Mucosa of gallbladder (tissue), 1 donor: ENCODE data around the gene DENND6A. TPM values are rescaled to one million over a fixed set of nuclear protein-coding genes. Genes with fewer than 3 reads are reported as not detected.
"Not testable (repeated sequence)": the region's sequence is repeated elsewhere in the genome, so short reads cannot be mapped to it uniquely, and the experiment has no call there.

Experiments
- DNase-seq: peaks from one replicate; pipeline ENCODE4 v3.0.0-alpha.2; 2020; ENCODE audit warnings: low spot score
- total RNA-seq: library from RNA; stranded (reverse); gene quantifications from one replicate; pipeline ENCODE4 v1.2.1, GENCODE V29; 2021
- donor health status: DM: no; HTN: no; CAD: no.

Gene DENND6A
- total RNA-seq, 1 donor from 2014 or later: 22.1 TPM

GRCh38 chr3:57644740-57645139 is 48.1 kb downstream of the DENND6A start:
- DNase-seq: no peak

DNA sequence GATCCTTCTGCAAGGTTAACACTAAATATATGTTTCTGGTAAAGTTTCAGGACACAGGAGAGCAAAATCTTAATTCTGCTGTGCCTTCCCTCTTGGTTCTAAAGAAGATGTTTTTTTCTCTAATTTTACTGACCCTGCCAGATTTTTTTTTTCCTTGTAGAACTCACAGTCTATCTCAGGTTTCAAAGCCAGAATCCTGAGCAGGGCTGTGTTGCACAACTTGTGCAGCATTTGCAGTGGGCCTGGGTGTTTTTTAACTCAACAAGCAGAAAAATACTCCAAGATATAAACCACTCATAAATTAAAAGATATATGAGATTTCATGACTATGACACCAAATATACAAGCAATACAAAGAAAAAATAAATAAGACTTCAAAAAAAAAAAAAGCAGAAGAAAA is 55.5 kb downstream of the DENND6A start:
- no peak for DNase-seq

GRCh38 chr3:57634259-57634658 is 58.6 kb downstream of the DENND6A start:
- DNase-seq: not testable (repeated sequence)

GRCh38 chr3:57627976-57628375 is 64.9 kb downstream of the DENND6A start:
- no peak for DNase-seq

- no peak for DNase-seq
Observed at GRCh38 chr3:57624801-57625200, 68.1 kb downstream of the DENND6A start.

DNA sequence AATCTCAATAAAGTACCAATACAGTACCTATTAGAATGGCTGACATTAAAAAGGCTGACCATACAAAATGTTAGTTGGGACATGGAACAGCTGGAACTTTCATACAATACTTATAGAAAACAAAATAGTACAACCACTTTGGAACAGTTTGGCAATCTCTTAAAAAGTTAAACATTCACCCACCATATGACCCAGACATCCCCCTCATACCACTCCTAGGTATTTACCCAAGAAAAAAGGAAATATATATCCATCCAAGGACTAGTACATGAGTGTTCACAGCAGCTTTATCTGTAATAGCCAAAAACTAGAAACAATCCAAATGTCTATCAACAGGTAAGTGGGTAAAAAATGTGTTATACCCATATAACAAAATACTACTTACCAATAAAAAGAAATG is 70.5 kb downstream of the DENND6A start:
- DNase-seq: no peak

DNA sequence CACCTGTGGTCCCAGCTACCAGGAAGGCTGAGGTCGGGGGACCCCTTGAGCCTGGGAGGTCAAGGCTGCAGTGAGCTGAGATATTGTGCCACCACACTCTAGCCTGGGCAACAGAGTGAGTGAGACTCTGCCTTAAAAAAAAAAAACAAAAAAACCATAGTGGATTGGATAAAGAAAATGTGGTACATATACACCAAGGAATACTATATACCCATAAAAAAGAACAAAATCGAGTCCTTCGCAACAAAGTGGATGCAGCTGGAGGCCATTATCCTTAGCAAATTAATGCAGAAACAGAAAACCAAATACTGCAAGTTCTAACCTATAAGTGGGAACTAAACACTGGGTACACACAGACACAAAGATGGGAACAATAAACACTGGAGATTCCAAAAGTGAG is 75.1 kb downstream of the DENND6A start:
- no peak for DNase-seq

DNA sequence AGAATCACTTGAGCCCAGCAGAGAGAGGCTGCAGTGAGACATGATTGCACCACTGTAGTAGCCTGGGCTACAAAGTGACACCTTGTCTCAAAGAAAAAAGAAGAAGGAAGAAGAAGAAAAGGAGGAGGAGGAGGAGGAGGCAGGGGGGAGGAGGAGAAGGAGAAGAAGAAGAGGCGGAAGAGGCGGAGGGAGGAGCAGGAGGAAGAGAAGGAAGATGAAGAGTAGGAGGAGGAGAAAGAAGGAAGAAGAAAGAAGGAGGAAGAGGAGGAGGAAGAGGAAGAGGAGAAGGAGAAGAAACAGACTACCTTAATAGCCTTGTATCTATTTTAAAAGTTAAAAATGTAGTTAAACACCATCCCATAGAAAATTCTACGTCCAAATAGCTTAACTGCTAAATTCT is 76.6 kb downstream of the DENND6A start:
- DNase-seq: no peak

DNA sequence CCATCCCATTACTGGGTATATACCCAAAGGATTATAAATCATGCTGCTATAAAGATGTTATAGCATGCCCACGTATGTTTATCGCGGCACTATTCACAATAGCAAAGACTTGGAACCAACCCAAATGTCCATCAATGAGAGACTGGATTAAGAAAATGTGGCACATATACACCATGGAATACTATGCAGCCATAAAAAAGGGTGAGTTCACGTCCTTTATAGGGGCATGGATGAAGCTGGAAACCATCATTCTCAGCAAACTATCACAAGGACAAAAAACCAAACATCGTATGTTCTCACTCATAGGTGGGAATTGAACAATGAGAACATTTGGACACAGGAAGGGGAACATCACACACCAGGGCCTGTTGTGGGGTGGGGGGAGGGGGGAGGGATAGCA is 81.0 kb downstream of the DENND6A start:
- not testable (repeated sequence) for DNase-seq

DNA sequence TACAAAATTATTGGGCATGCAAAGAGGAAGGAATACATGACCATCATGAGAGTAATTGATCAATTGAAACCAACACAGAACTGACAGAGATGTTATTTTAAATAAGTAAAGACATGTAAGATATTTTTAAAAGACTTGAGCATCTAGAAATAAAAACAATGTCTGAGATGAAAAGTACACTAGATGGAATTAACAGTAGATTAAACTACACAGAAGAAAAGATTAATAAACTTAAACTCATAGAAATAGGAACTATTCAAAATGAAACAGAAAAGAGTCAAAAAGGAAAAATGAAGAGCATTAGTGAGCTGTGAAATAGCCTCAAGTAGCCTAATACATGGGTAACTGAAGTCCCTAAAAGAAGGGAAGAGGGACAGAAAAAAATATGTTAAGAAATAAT is 87.2 kb downstream of the DENND6A start:
- DNase-seq: no peak

GRCh38 chr3:57604971-57605370 is 87.9 kb downstream of the DENND6A start:
- no peak for DNase-seq

DNA sequence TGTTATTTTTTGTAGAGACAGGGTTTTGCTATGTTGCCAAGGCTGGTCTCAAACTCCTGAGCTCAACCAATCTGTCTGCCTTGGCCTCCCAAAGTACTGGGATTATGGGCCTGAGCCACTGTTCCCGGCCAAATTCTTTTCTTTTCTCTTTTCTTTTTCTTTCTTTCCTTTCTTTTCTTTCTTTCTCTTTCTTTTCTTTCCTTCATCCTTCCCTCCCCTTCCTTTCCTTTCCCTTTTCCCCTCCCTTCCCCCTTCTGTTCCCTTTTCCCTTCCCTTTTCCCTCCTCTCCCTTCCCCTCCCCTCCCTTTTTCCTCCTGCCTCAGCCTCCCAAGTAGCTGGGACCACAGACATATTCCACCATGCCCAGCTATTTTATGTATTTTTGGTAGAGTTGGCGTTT is 92.7 kb downstream of the DENND6A start:
- no peak for DNase-seq

- no peak for DNase-seq
Observed at GRCh38 chr3:57598765-57599360, 94.0 kb downstream of the DENND6A start.

DNA sequence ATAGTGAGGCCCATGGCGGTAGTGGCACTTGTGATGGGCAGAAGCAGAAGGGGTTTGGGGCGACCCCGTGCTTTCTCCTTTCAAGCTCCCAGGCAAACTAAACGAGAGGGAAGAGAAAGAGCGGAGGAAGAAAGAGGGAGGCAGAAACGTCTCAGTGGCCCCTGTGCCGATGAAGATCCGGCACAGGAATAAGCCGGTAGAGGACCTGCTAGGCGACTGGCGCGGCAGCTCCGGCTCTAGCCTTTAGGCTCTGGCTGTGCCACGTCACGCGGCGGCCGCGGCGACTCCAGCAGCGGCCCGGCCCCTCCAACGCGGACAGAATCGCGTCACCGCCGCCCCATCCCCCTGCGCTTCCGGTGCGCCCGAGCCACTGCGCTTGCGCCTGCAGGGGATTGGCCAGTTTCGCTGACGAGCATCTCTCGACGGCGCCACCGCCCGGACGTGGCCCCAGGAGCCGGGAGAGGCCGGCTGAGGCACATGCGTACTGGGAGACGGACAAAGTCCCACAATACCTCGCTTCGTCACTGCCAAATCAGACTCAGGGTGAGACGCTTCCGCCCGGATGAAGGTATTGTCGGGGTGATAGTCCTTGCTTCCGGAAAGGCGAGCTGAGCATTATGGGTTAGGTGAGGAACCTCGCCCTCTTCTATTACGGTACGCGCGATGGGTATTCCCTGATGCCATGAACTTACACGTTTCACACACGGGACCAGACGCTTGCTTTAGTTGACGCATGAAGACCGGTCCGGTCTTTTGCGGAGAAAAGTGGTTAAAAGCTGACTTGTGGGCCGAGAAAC is 95.6 kb downstream of the DENND6A start, which contains the start of gene ARF4:
Gene ARF4 (minus strand): TSS at position 218 of the 797 bp plus-strand sequence. CDS start 204 bp downstream, at position 14.
- peak; percentile 100 for DNase-seq

DNA sequence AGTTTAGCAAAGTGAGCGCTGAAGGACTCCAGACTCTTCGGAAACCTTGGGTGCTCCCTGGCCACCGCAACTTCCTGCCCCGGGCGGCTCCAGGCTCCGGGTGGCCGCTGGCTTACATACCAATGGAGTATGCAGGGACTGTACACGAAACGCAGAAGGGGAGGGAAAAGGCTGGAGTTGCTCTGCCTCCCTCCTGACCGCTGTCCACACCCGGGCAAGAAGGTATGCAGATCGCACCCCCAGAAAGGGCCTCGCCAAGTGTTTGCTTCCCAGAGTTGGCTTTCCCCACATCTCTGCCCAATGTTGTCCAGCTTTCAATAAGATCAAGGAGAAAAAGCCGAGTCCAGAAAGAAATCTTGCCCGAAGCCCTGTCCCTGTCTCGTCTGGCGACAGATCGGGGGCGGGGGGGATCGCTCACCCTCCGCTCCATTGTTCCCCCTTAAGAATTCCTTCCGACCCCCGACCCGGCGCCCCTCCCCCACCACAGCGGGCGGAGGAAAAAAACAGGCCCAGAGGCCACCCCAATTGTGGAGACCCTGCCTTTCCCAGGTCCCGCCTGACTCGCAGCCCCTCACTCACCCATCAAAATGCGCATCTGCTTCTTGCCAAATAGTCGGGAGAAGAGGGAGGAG is 96.3 kb downstream of the DENND6A start:
- peak; percentile 85 for DNase-seq

DNA sequence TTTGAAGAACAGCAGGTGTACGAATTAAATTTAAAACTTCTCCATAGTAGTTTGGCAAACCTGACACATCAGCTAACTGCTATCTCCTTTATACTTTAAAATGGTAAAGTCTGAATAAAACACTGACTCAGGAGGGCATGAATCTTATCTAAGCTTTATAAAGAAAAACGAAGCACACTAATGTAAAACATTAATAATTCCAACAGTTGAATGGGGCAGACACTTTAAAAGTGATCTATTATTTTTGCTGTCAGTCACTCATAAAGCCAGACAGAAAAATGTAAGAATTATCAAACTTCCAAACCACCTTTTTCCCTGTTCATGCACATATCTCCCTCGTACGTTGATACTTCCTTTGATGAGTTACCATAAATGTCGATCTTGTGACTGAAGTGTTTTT is 98.3 kb downstream of the DENND6A start:
- DNase-seq: no peak

DNA sequence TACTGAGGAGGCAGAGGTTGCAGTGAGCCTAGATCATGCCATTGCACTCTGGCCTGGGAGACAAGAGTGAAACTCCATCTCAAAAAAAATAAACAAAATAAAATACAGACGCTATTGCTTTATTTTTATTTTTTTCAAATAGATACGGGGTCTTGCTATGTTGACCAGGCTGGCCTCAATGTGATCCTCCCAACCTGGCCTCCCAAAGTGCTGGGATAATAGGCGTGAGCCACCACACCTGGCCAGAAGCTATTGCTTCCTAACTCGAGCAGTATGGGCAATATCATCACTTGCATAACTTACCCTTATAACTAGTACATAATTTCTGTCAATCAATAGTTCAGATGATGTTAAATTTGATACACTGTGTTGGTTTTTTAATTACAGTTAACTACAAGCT is 98.7 kb downstream of the DENND6A start:
- DNase-seq: no peak

GRCh38 chr3:57592306-57592705 is 100.6 kb downstream of the DENND6A start:
- DNase-seq: no peak

DNA sequence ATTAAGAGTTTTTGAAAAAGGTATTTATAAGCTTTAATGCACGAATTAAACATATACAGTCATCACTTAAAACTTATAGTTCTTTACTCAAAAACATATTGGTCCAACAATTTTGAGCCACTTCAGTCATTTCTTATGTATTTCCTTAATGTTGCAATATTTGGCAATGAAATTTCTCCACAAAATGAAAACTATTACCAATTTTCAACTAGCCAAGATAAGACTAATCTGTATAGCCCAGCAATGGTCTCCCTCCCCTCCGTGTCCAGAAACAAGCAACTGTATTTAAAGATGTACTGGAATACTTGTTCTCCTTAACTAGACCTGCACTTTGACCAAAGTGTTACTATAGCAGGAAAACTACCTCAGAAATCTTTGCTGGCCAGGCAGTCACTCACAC is 105.0 kb downstream of the DENND6A start:
- DNase-seq: no peak

- DNase-seq: no peak
Observed at GRCh38 chr3:57586778-57587177, 106.1 kb downstream of the DENND6A start.

GRCh38 chr3:57583544-57583943 is 109.3 kb downstream of the DENND6A start:
- DNase-seq: no peak

DNA sequence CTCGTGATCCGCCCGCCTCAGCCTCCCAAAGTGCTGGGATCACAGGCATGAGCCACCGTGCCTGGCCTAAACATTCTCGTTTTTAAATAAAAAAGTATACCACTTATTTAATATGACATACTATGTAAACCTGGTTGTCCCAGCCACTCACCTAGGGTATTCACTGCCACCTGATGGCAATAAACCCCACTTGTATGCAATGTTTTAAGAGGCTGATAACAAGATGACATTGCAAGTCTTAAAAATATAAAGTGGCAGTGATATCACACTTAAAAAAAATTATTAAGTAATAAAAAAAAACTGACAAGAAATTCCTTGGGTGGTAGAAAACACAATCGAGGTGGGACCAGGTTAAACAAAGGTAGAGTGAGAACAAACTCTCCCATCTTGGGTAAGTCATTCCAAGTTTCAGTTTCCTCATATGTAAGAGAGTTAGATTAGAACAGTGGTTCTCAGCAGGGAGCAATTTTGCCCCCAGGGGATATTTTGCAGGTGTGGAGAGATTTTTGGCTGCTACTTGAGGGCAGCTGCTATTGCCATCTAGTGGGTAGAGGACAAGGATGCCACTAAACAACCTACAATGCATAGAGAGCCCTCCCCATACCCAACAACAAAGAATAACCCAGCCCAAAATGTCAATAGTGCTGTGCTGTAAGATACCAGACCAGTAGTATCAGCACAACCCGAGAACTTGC is 110.3 kb downstream of the DENND6A start:
- DNase-seq: no peak
